Peyer's patch (tissue), 4 donors: Measurements from ENCODE around the gene UNKL. TPM values are rescaled to one million over a fixed set of nuclear protein-coding genes. Genes with fewer than 3 reads are reported as not detected.
A peak's percentile ranks its signal among the peaks of the same experiment; 100 is the strongest.

Source experiments
- DNase-seq, 3 donors: peaks; one replicate each; pipeline ENCODE4 v3.0.0-alpha.2; 2017 to 2019
- H3K27ac ChIP-seq, 4 donors: fragments of 200-600 bp; sonication (generic); one replicate each; pipeline ENCODE4 v1.5.1; 2016 to 2019
- H3K27me3 ChIP-seq, 2 donors: fragments of 200-600 bp; sonication (generic); one replicate each; pipeline ENCODE4 v1.5.1; 2019
- H3K36me3 ChIP-seq, 3 donors: fragments of 200-600 bp; sonication (generic); one replicate each; pipeline ENCODE4 v1.5.1; 2016 to 2019
- H3K4me1 ChIP-seq, 4 donors: fragments of 200-600 bp; sonication (generic); one replicate each; pipeline ENCODE4 v1.5.1; 2016 to 2019
- H3K4me3 ChIP-seq, 4 donors: fragments of 200-600 bp; sonication (generic); 1 replicate in 3 of 4; 2 replicates in 1 of 4; pipeline ENCODE4 v1.5.1; 2016 to 2019; ENCODE audit warnings: mild to moderate bottlenecking in 1 of 4
- H3K9me3 ChIP-seq, 4 donors: fragments of 200-600 bp; sonication (generic); one replicate each; pipeline ENCODE4 v1.5.1; 2016 to 2019; ENCODE audit warnings: mild to moderate bottlenecking in 1 of 4
- CTCF ChIP-seq, 6 experiments: fragments of 450-650 bp in 4 of 6; fragments of 200-600 bp in 2 of 6; sonication (generic) in 1 of 6; IDR thresholded peaks; one replicate each; pipeline ENCODE4 v1.5.1; 2017 to 2019; ENCODE audit warnings: antibody characterized with exemption in 6 of 6, mild to moderate bottlenecking in 3 of 6, moderate library complexity in 1 of 6
- POLR2A ChIP-seq, 2 donors: fragments of 450-650 bp; IDR thresholded peaks; one replicate each; pipeline ENCODE4 v1.5.1; 2017; ENCODE audit warnings: antibody characterized with exemption in 2 of 2, mild to moderate bottlenecking in 2 of 2, moderate library complexity in 2 of 2
- total RNA-seq, 4 donors: library from RNA; depleted of rRNA; stranded (reverse); fragments of >200 nt; gene quantifications; one replicate each; pipeline ENCODE4 v1.1.0, GENCODE V29; 2016

Gene UNKL
- total RNA-seq, 4 donors from 2014 or later = 10.9 to 113 (median 38.4) TPM

GRCh38 chr16:1363501-1364041 lies 50.9 kb downstream of the UNKL start:
- Histone ChIP-seq H3K27me3 (no peaks in the 10 kb centered on the region), H3K27ac (no peak overlapping the region), H3K36me3 (peaks cover 0 to 88% (median 0%) of the 10 kb centered on the region in 3 donors), H3K4me1 (no peaks in the 10 kb centered on the region), H3K4me3 (no peak overlapping the region), H3K9me3 (no peaks in the 10 kb centered on the region)
- DNase-seq = peak; percentile 65 to 84 (median 83)
- TF ChIP-seq POLR2A (IDR thresholded peaks at IDR 0.05) (no peak), CTCF (IDR thresholded peaks at IDR 0.05) (peak; percentile 44 to 85 (median 78))

- Histone ChIP-seq H3K27me3 (no peaks in the 10 kb centered on the region), H3K4me1 (no peaks in the 10 kb centered on the region), H3K27ac (no peak overlapping the region), H3K36me3 (peaks cover 0 to 85% (median 0%) of the 10 kb centered on the region in 3 donors), H3K4me3 (no peak overlapping the region), H3K9me3 (no peaks in the 10 kb centered on the region)
- TF ChIP-seq POLR2A (IDR thresholded peaks at IDR 0.05) = no peak
- TF ChIP-seq CTCF (IDR thresholded peaks at IDR 0.05) = no peak
- no peak for DNase-seq
Measured at GRCh38 chr16:1362807-1363206, 51.7 kb downstream of the UNKL start.

- Histone ChIP-seq H3K9me3 (no peaks in the 10 kb centered on the region), H3K36me3 (peaks cover 0 to 77% (median 0%) of the 10 kb centered on the region in 3 donors), H3K4me1 (no peaks in the 10 kb centered on the region), H3K4me3 (no peak overlapping the region), H3K27ac (no peak overlapping the region), H3K27me3 (no peaks in the 10 kb centered on the region)
- no peak for TF ChIP-seq POLR2A (IDR thresholded peaks at IDR 0.05)
- no peak for DNase-seq
Measured at GRCh38 chr16:1361685-1362360, 52.7 kb downstream of the UNKL start.

GRCh38 chr16:1357906-1358566 lies 56.5 kb downstream of the UNKL start:
- Histone ChIP-seq H3K27ac (no peak overlapping the region), H3K4me3 (no peak overlapping the region), H3K9me3 (no peaks in the 10 kb centered on the region), H3K27me3 (no peaks in the 10 kb centered on the region), H3K4me1 (peaks cover 0 to 2% (median 0%) of the 10 kb centered on the region in 4 donors), H3K36me3 (peaks cover 0 to 40% (median 0%) of the 10 kb centered on the region in 3 donors)
- no peak for DNase-seq
- TF ChIP-seq CTCF (IDR thresholded peaks at IDR 0.05) (no peak), POLR2A (IDR thresholded peaks at IDR 0.05) (no peak)

- TF ChIP-seq POLR2A (IDR thresholded peaks at IDR 0.05) (no peak), CTCF (IDR thresholded peaks at IDR 0.05) (no peak)
- peaks cover 0 to 12% (median 7%) of the 10 kb centered on the region in 4 donors for H3K4me1 ChIP-seq
- H3K4me3 ChIP-seq = no peak overlapping the region
- peaks cover 0 to 22% (median 0%) of the 10 kb centered on the region in 3 donors for H3K36me3 ChIP-seq
- DNase-seq = no peak
- no peaks in the 10 kb centered on the region for H3K27me3 ChIP-seq
- H3K9me3 ChIP-seq = no peaks in the 10 kb centered on the region
- no peak overlapping the region for H3K27ac ChIP-seq
Measured at GRCh38 chr16:1356061-1356900, 58.2 kb downstream of the UNKL start.
